ENCODE results near the gene THRAP3.

The THRAP3 gene

DNA sequence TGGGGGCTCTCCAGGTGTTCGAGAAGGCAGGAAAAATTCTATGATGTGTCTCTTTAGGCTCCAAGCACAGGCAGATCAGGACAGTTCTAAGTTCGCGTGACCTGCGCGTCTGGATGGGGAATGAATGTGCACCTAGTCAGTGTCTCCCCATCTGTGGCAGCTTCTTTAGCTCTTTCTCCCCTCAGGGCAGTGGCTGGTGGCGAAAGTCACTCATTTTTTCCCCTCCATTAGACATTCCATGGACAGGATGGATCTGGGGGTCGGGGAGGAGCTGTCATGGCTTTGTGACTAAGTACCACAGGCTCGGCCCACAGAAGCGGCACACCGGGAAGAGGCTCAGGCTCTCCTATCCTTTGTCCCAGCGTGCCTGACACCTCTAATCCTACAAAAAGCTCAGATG is 130.2 kb downstream of the THRAP3 start:
- DNase-seq, result no peak

All from islet precursor cell (in vitro differentiated cells).